ENCODE data around the gene C6. TPM values are rescaled to one million over a fixed set of nuclear protein-coding genes. Genes with fewer than 3 reads are reported as not detected.

The C6 gene
- polyA plus RNA-seq, 1 donor (not counting 4 experiments of a cell fraction or from before 2014, with no cell fraction given), result not detected

DNA sequence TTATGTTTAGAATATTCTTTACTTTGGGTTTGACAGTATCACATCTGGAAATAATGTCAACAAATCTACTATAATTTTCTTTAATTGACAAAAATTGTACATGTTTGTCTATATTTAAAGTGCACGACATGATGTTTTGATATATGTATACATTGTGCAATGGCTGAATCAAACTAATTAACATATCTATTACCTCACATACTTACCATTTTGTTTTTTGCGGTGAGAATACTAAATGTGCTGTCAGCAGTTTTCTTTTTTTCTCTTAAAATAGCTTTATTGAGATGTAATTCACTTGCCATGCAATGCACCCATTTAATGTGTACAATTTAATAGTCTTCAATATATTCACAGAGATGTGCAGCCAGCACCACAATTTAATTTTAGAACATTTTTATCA lies 10.6 kb upstream of the C6 start:
- H3K79me2 ChIP-seq (ENCODE audit: control insufficient read depth, insufficient read depth, low read length), result no peaks in the 10 kb centered on the region
- H3K4me1 ChIP-seq (ENCODE audit: control insufficient read depth, extremely low read depth, insufficient read depth, low read length), result no peaks in the 10 kb centered on the region
- H3K4me3 ChIP-seq (ENCODE audit: control insufficient read depth in 2 of 3, extremely low read depth in 1 of 3, insufficient read depth in 2 of 3, low read depth in 1 of 3, low read length in 3 of 3), result no peak overlapping the region
- H3K27ac ChIP-seq (ENCODE audit: control insufficient read depth, insufficient read depth, low read length), result no peak overlapping the region
- no peaks in the 10 kb centered on the region for H3K27me3 ChIP-seq (ENCODE audit: control insufficient read depth, extremely low read depth, insufficient read depth, low read length)
- no peaks in the 10 kb centered on the region for H4K20me1 ChIP-seq (ENCODE audit: control insufficient read depth, extremely low read depth, insufficient read depth, low read length)
- no peak for TF ChIP-seq EZH2 (IDR thresholded peaks at IDR 0.05; ENCODE audit: low read length)
- TF ChIP-seq, protein P1, sequence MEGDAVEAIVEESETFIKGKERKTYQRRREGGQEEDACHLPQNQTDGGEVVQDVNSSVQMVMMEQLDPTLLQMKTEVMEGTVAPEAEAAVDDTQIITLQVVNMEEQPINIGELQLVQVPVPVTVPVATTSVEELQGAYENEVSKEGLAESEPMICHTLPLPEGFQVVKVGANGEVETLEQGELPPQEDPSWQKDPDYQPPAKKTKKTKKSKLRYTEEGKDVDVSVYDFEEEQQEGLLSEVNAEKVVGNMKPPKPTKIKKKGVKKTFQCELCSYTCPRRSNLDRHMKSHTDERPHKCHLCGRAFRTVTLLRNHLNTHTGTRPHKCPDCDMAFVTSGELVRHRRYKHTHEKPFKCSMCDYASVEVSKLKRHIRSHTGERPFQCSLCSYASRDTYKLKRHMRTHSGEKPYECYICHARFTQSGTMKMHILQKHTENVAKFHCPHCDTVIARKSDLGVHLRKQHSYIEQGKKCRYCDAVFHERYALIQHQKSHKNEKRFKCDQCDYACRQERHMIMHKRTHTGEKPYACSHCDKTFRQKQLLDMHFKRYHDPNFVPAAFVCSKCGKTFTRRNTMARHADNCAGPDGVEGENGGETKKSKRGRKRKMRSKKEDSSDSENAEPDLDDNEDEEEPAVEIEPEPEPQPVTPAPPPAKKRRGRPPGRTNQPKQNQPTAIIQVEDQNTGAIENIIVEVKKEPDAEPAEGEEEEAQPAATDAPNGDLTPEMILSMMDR (optimal IDR thresholded peaks at IDR 0.05 in 1 of 3, IDR thresholded peaks at IDR 0.05 in 1 of 3, conservative IDR thresholded peaks at IDR 0.05 in 1 of 3; ENCODE audit: extremely low read depth in 1 of 3, insufficient read depth in 2 of 3, low read length in 3 of 3), result no peak
- H3K9me1 ChIP-seq (ENCODE audit: control insufficient read depth, extremely low read depth, insufficient read depth, low read length), result no peaks in the 10 kb centered on the region
- dilution Hi-C loops (cut with MboI; ENCODE audit: extremely low pct_ligation_motif_present, low sequenced_read_pairs), result no loop called here
- no peak overlapping the region for H2AFZ ChIP-seq (ENCODE audit: control insufficient read depth, low read length)
- FAIRE-seq (no peak), DNase-seq (ENCODE audit: low read depth, low spot score) (no peak)
- H3K36me3 ChIP-seq (ENCODE audit: control insufficient read depth in 2 of 2, extremely low read depth in 1 of 2, insufficient read depth in 2 of 2, low read length in 2 of 2), result no peaks in the 10 kb centered on the region
- no peak overlapping the region for H3K9ac ChIP-seq (ENCODE audit: control insufficient read depth, extremely low read depth, insufficient read depth, low read length)
- H3K9me3 ChIP-seq (ENCODE audit: control insufficient read depth, low read depth, low read length), result no peaks in the 10 kb centered on the region
- no peak overlapping the region for H3K4me2 ChIP-seq (ENCODE audit: control insufficient read depth, extremely low read depth, insufficient read depth, low read depth, low read length)

DNA sequence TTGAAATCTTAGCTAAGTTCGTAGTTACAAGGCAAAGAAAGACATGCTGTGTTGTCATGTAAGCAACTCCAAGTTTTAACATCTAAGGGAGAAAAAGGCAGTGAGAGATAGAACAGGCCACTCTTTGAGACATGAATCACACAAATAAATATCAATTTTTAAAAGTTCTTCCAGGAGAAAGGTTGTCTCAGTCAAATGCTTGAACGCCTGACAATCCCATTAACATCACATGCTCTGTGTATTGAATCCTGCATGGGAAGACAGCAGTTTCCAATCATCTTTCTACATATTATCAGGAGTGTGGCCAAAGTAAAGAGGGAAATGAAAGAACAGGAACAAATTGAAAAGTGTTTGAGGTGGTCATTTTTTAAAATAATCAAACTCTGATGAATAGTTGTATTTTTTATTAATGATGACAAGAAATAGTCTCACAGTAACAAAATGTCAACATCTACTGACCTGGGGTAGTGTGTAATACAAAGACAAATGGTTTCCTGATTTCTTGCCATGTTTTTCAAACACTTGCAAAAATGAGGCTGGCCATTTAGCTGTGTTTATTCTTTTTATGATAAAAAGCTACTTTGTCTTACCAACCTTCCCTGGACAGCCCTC lies 6.4 kb upstream of the C6 start:
- TF ChIP-seq, protein P1 (optimal IDR thresholded peaks at IDR 0.05 in 1 of 3, IDR thresholded peaks at IDR 0.05 in 1 of 3, conservative IDR thresholded peaks at IDR 0.05 in 1 of 3; ENCODE audit: extremely low read depth in 1 of 3, insufficient read depth in 2 of 3, low read length in 3 of 3), result no peak
- TF ChIP-seq EZH2 (IDR thresholded peaks at IDR 0.05; ENCODE audit: low read length), result no peak

More for the DNA sequence above, 6.4 kb upstream of the C6 start:
- Histone ChIP-seq H2AFZ (ENCODE audit: control insufficient read depth, low read length) (no peak overlapping the region), H4K20me1 (ENCODE audit: control insufficient read depth, extremely low read depth, insufficient read depth, low read length) (no peaks in the 10 kb centered on the region), H3K27me3 (ENCODE audit: control insufficient read depth, extremely low read depth, insufficient read depth, low read length) (no peaks in the 10 kb centered on the region), H3K4me3 (ENCODE audit: control insufficient read depth in 2 of 3, extremely low read depth in 1 of 3, insufficient read depth in 2 of 3, low read depth in 1 of 3, low read length in 3 of 3) (no peak overlapping the region), H3K4me2 (ENCODE audit: control insufficient read depth, extremely low read depth, insufficient read depth, low read depth, low read length) (no peak overlapping the region), H3K27ac (ENCODE audit: control insufficient read depth, insufficient read depth, low read length) (no peak overlapping the region), H3K9me1 (ENCODE audit: control insufficient read depth, extremely low read depth, insufficient read depth, low read length) (no peaks in the 10 kb centered on the region), H3K4me1 (ENCODE audit: control insufficient read depth, extremely low read depth, insufficient read depth, low read length) (no peaks in the 10 kb centered on the region), H3K79me2 (ENCODE audit: control insufficient read depth, insufficient read depth, low read length) (no peaks in the 10 kb centered on the region), H3K9me3 (ENCODE audit: control insufficient read depth, low read depth, low read length) (no peaks in the 10 kb centered on the region), H3K36me3 (ENCODE audit: control insufficient read depth in 2 of 2, extremely low read depth in 1 of 2, insufficient read depth in 2 of 2, low read length in 2 of 2) (no peaks in the 10 kb centered on the region), H3K9ac (ENCODE audit: control insufficient read depth, extremely low read depth, insufficient read depth, low read length) (no peak overlapping the region)
- FAIRE-seq (no peak), DNase-seq (ENCODE audit: low read depth, low spot score) (no peak)
- dilution Hi-C loops (cut with MboI; ENCODE audit: extremely low pct_ligation_motif_present, low sequenced_read_pairs), result no loop called here

Measured in keratinocyte (primary cell).